ENCODE data around the gene KIT.

GRCh38 chr4:54783402-54784110 lies 125.8 kb downstream of the KIT start:
- TF ChIP-seq CTCF (IDR thresholded peaks at IDR 0.05; ENCODE audit: low read length) (no peak), EZH2phosphoT487 (IDR thresholded peaks at IDR 0.05; ENCODE audit: low read length) (no peak), EZH2 (optimal IDR thresholded peaks at IDR 0.05; ENCODE audit: low read depth, low read length) (no peak)
